ENCODE data around the gene ADCK2. TPM values are rescaled to one million over a fixed set of nuclear protein-coding genes. Genes with fewer than 3 reads are reported as not detected.

Gene ADCK2
- total and polyA plus RNA-seq, 9 of the 15 experiments (the other 6 are each of a cell fraction or from before 2014, with no cell fraction given): 0.08 to 14.3 (median 9.7) TPM

- no peak for TF ChIP-seq ATF6 (CRISPR knock-in tag; IDR thresholded peaks at IDR 0.05)
- TF ChIP-seq BACH1 (tag; IDR thresholded peaks at IDR 0.05): no peak
- TF ChIP-seq ARID2 (IDR thresholded peaks at IDR 0.05): no peak
- peak; percentile 54 to 61 for TF ChIP-seq NRF1 (conservative IDR thresholded peaks at IDR 0.05 in 1 of 2, IDR thresholded peaks at IDR 0.05 in 1 of 2)
- TF ChIP-seq KLF10 (CRISPR knock-in tag; IDR thresholded peaks at IDR 0.05): no peak
- peak; percentile 76 for TF ChIP-seq CCNT2 (IDR thresholded peaks at IDR 0.05; ENCODE audit: borderline replicate concordance, extremely low read depth, insufficient read length, low read depth, low read length)
- TF ChIP-seq ATF1 (CRISPR knock-in tag; IDR thresholded peaks at IDR 0.05): no peak
- TF ChIP-seq ATF1 (tag; IDR thresholded peaks at IDR 0.05): peak; percentile 44
- peak; percentile 7; the same call in 1 of the 2 replicates for TF ChIP-seq HDAC6 (IDR thresholded peaks at IDR 0.05; ENCODE audit: low read depth, low read length)
- no peak for TF ChIP-seq KLF6 (CRISPR knock-in tag; IDR thresholded peaks at IDR 0.05; ENCODE audit: borderline replicate concordance)
- peak; percentile 95 for TF ChIP-seq L3MBTL2 (IDR thresholded peaks at IDR 0.05)
- peak; percentile 64; the same call in 1 of the 2 replicates for TF ChIP-seq ZNF592 (IDR thresholded peaks at IDR 0.05)
- TF ChIP-seq XRCC4 (IDR thresholded peaks at IDR 0.05; ENCODE audit: extremely low read depth, insufficient read depth, insufficient read length): no peak
- peak; percentile 46 for TF ChIP-seq RBM22 (IDR thresholded peaks at IDR 0.05; ENCODE audit: low read depth, low read length, poor library complexity, severe bottlenecking)
- 0 out of 2 replicates have a peak, but pooled peaks have one; percentile 34 for TF ChIP-seq ZBTB26 (CRISPR knock-in tag; IDR thresholded peaks at IDR 0.05)
These were observed 473 bp downstream of the ADCK2 start (continued) for GRCh38 chr7:140673063-140673773.
